Measurements from ENCODE around the gene PIGZ. TPM values are rescaled to one million over a fixed set of nuclear protein-coding genes. Genes with fewer than 3 reads are reported as not detected.

PIGZ gene
- total and polyA plus RNA-seq, 2 experiments from 2014 or later: 18.0 to 32.6 TPM

DNA sequence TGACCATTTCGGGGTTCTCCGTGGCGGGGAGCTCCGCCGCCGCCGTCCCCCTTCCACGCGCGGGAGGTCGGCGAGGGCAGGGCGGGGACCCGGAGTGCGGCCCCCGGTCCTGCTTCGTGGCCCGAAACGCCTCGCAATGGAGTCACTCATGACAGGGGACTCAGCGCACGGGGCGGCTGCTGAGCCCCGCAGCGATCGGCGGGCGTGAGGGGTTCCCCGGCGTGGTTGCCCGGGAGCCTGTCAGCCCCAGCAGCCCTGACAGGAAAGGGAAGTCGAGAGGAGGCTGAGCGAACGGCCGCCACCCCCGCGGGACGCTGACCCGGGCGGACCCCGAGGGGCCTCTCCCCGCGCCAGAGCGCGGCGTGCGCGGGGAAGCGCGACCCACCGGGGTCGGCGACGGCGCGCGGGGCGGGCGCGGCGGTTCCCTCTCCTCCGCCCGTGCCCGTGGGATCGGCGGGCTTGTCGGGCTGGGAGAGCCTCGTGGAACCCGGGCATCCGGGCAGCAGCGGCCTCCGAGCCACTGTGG is 564 bp upstream of the PIGZ start:
- peaks cover 4% of the 10 kb centered on the region for H3K27me3 ChIP-seq
- peaks cover 25% of the 10 kb centered on the region for H3K79me2 ChIP-seq
- H3K9me2 ChIP-seq (replicated peaks; ENCODE audit: insufficient read depth): no peaks in the 10 kb centered on the region
- peaks cover 9% of the 10 kb centered on the region for H3K4me1 ChIP-seq (ENCODE audit: insufficient read depth)
- H2AFZ ChIP-seq: peak overlapping the region; percentile 93
- WGBS (ENCODE audit: low lambda C conversion rate, missing lambda C conversion rate): 2% methylated on average over 39 of the region's 72 CpGs
- no peaks in the 10 kb centered on the region for H4K20me1 ChIP-seq (ENCODE audit: insufficient read depth, poor library complexity, severe bottlenecking)
- H3K36me3 ChIP-seq (replicated peaks; ENCODE audit: insufficient read depth, low read depth): no peaks in the 10 kb centered on the region
- peak overlapping the region; percentile 83 for H3K4me3 ChIP-seq
- peak overlapping the region; percentile 100 for H3K4me2 ChIP-seq
- peak overlapping the region; percentile 89 for H3K27ac ChIP-seq
- TF ChIP-seq EZH2phosphoT487 (IDR thresholded peaks at IDR 0.05; ENCODE audit: low read depth, severe bottlenecking, unreplicated experiment) (no peak), EZH2 (IDR thresholded peaks at IDR 0.05; ENCODE audit: borderline replicate concordance) (no peak)
- TF ChIP-seq, protein P1, sequence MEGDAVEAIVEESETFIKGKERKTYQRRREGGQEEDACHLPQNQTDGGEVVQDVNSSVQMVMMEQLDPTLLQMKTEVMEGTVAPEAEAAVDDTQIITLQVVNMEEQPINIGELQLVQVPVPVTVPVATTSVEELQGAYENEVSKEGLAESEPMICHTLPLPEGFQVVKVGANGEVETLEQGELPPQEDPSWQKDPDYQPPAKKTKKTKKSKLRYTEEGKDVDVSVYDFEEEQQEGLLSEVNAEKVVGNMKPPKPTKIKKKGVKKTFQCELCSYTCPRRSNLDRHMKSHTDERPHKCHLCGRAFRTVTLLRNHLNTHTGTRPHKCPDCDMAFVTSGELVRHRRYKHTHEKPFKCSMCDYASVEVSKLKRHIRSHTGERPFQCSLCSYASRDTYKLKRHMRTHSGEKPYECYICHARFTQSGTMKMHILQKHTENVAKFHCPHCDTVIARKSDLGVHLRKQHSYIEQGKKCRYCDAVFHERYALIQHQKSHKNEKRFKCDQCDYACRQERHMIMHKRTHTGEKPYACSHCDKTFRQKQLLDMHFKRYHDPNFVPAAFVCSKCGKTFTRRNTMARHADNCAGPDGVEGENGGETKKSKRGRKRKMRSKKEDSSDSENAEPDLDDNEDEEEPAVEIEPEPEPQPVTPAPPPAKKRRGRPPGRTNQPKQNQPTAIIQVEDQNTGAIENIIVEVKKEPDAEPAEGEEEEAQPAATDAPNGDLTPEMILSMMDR (IDR thresholded peaks at IDR 0.05; ENCODE audit: poor library complexity): no peak
- peak; percentile 41 for DNase-seq (ENCODE audit: low spot score)
- H3K9me3 ChIP-seq (ENCODE audit: low read depth): no peaks in the 10 kb centered on the region

DNA sequence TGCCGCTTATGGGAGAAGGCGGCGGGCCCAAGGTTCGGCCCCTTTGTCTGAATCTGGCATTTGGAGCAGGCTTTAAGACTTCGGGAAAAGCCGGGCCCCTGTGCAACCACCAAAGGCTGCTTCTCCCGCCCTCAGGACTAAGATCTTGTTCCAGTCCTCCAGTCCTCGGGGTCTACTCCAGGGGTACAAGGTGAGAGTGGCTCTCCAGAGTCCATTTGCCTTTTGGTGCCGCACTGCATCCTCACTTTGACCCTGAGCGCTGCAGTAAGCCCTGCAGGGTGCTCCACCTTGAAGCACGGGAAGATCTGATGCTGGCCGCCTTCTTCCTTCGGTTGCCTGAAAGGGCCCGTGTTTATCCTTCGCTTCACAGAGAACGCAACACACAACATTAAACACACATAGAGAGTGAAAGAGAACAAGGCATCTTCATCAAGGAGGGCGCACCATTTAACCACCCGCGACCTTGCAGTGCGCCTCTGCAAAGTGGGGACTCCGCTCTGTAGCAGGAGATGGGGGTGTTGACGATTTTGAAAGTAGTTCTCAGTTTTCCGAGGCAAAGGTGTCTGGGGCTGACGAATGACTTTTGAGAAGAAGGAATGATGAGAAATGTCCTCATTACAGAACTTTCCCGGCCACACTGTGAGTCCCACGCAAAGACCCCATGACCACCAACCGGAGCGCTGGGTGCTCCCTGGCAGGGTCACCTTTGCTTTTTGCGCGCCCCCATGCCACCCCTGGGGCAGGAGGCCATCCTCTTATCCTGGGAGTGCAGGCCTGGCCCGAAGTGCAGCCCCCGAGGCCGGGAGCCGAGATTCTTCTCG is 1.0 kb downstream of the PIGZ start:
- peak overlapping the region; percentile 100 for H3K4me2 ChIP-seq
- H3K27me3 ChIP-seq: peaks cover 4% of the 10 kb centered on the region
- peaks cover 18% of the 10 kb centered on the region for H3K4me1 ChIP-seq (ENCODE audit: insufficient read depth)
- no peak for DNase-seq (ENCODE audit: low spot score)
- no peak overlapping the region for H2AFZ ChIP-seq
- peaks cover 25% of the 10 kb centered on the region for H3K79me2 ChIP-seq
- no peaks in the 10 kb centered on the region for H3K9me3 ChIP-seq (ENCODE audit: low read depth)
- no peaks in the 10 kb centered on the region for H3K9me2 ChIP-seq (replicated peaks; ENCODE audit: insufficient read depth)
- no peak overlapping the region for H3K4me3 ChIP-seq
- H3K27ac ChIP-seq: peak overlapping the region; percentile 74
- TF ChIP-seq, protein P1 (IDR thresholded peaks at IDR 0.05; ENCODE audit: poor library complexity): no peak
- TF ChIP-seq EZH2 (IDR thresholded peaks at IDR 0.05; ENCODE audit: borderline replicate concordance): peak; percentile 6
- no peaks in the 10 kb centered on the region for H4K20me1 ChIP-seq (ENCODE audit: insufficient read depth, poor library complexity, severe bottlenecking)
- H3K36me3 ChIP-seq (replicated peaks; ENCODE audit: insufficient read depth, low read depth): no peaks in the 10 kb centered on the region
- 72% methylated on average over 34 of the region's 35 CpGs for WGBS (ENCODE audit: low lambda C conversion rate, missing lambda C conversion rate)

DNA sequence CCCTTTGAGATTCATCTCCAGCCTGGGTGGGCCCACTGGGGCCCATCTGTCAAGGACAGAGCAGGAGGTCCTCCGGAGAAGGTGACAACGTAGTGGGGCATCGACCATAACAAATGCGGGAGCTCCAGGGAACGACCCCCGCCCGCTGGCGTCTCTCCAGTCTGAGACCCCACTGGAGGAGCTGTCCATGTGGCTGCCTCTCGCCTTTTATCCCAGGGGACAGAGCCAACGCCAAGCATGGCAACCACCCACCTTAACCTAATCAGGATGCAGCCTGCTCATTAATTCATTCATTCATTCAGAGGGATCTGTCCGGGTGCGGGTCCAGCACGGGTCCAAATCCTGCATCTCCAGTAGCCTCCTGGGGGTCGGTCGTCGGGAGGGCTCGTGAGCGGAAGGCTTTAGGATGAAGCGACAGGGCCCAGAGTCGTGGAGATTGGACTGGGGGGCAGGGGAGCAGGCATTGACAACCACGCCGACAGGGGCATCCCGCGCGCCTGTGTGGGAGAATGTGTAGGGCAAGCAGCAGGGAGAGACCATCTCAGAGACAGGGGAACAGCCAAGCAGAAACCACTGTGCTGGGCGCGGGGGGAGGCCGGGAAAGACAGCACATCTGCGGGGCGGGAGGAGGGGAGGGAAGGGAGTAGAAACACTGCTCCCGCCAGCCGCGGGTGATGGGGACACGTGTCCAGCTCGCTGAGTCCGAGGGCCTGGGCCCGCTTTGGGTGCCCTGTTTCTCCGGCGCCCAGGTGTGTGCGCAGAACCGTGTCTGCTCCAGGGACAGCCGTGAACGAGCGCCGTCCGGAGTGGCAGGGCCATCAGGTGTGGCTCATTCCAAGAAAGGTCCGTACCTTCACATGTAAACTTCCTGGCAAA is 1.9 kb downstream of the PIGZ start:
- H3K27ac ChIP-seq: no peak overlapping the region
- TF ChIP-seq EZH2phosphoT487 (IDR thresholded peaks at IDR 0.05; ENCODE audit: low read depth, severe bottlenecking, unreplicated experiment) (no peak), EZH2 (IDR thresholded peaks at IDR 0.05; ENCODE audit: borderline replicate concordance) (no peak)
- TF ChIP-seq, protein P1 (IDR thresholded peaks at IDR 0.05; ENCODE audit: poor library complexity): no peak
- peak overlapping the region; percentile 61 for H3K4me2 ChIP-seq
- peaks cover 20% of the 10 kb centered on the region for H3K4me1 ChIP-seq (ENCODE audit: insufficient read depth)
- H3K36me3 ChIP-seq (replicated peaks; ENCODE audit: insufficient read depth, low read depth): no peaks in the 10 kb centered on the region
- H2AFZ ChIP-seq: no peak overlapping the region
- no peak overlapping the region for H3K4me3 ChIP-seq
- H3K9me3 ChIP-seq (ENCODE audit: low read depth): no peaks in the 10 kb centered on the region
- H3K79me2 ChIP-seq: peaks cover 25% of the 10 kb centered on the region
- no peaks in the 10 kb centered on the region for H4K20me1 ChIP-seq (ENCODE audit: insufficient read depth, poor library complexity, severe bottlenecking)
- WGBS (ENCODE audit: low lambda C conversion rate, missing lambda C conversion rate): 70% methylated on average over 36 of the region's 47 CpGs
- no peaks in the 10 kb centered on the region for H3K9me2 ChIP-seq (replicated peaks; ENCODE audit: insufficient read depth)
- H3K27me3 ChIP-seq: peaks cover 4% of the 10 kb centered on the region
- no peak for DNase-seq (ENCODE audit: low spot score)

Measured in hepatocyte (in vitro differentiated cells).